ENCODE data around the gene NRSN2. TPM values are rescaled to one million over a fixed set of nuclear protein-coding genes. Genes with fewer than 3 reads are reported as not detected.
"Not testable (repeated sequence)": the region's sequence is repeated elsewhere in the genome, so short reads cannot be mapped to it uniquely, and the experiment has no call there.

Gene NRSN2
- total and polyA plus RNA-seq, 2 of the 4 experiments (the other 2 are of a cell fraction): 9.9 to 101 TPM

DNA sequence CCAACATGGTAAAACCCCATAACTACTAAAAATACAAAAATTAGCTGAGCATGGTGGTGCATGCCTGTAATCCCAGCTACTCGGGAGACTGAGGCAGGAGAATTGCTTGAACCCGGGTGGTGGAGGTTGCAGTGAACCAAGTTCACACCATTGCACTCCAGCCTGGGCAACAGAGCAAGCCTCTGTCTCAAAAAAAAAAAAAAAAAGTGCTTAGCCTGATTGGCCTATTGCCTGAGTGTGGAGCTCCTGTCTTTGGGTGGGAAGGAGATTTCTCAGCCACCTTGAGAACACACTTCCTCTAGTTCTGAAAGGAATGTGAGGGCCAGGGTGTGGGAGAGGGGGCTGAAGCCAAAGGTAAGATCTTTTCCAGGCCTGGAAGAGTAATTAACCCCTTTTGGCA, 9.2 kb downstream of the NRSN2 start:
- no CpG with 5 or more reads among the region's 2 CpGs for WGBS, 2 experiments (ENCODE audit: extremely low coverage in 2 of 2, insufficient read length in 1 of 2)
- in situ Hi-C loops (cut with MboI; ENCODE audit: low sequenced_read_pairs): loop anchor here (10.0 kb wide), 2 partner anchors 299 to 379 kb away; partner anchors contain the start of gene SRXN1
- H3K56ac ChIP-seq (ENCODE audit: extremely low read depth, insufficient read depth, low read length): not testable (repeated sequence)

More for the DNA sequence above, 9.2 kb downstream of the NRSN2 start:
- H3K27me3 ChIP-seq (ENCODE audit: control insufficient read depth, insufficient read depth, low read length); H3K9me3 ChIP-seq (ENCODE audit: control insufficient read depth, insufficient read depth, low read length); H3K23ac ChIP-seq (ENCODE audit: low read depth, low read length); H3K4ac ChIP-seq (ENCODE audit: low read depth, low read length); H2BK20ac ChIP-seq (ENCODE audit: low read depth, low read length); H3K27ac ChIP-seq (ENCODE audit: insufficient read depth, low read length); BruUV-seq (replicated peaks); H3K4me3 ChIP-seq (ENCODE audit: insufficient read depth, low read depth, low read length); ATAC-seq (ENCODE audit: low read depth); H3K14ac ChIP-seq (replicated peaks; ENCODE audit: low read depth, low read length); H3K4me2 ChIP-seq (ENCODE audit: low read depth, low read length); H2AK5ac ChIP-seq (ENCODE audit: low read depth, low read length); POLR2A ChIA-PET (ENCODE audit: unreplicated experiment); DNase-seq; H2AFZ ChIP-seq (replicated peaks; ENCODE audit: low read length, poor library complexity); H4K91ac ChIP-seq (ENCODE audit: insufficient read depth, low read depth, low read length); intact Hi-C loops (cut with micrococcal nuclease); H4K5ac ChIP-seq (ENCODE audit: low read depth, low read length); H3K9me1 ChIP-seq (ENCODE audit: insufficient read depth, low read length); H2BK5ac ChIP-seq (ENCODE audit: low read depth, low read length, poor library complexity, severe bottlenecking); H3K18ac ChIP-seq (ENCODE audit: low read depth, low read length); H3K79me1 ChIP-seq (ENCODE audit: low read depth in 1 of 2, low read length in 2 of 2); H2BK120ac ChIP-seq (ENCODE audit: low read depth, low read length); H2AK9ac ChIP-seq (replicated peaks; ENCODE audit: low read depth, low read length, poor library complexity); H4K20me1 ChIP-seq (ENCODE audit: insufficient read depth, low read length); H2BK15ac ChIP-seq (ENCODE audit: low read depth, low read length); H3K9ac ChIP-seq (ENCODE audit: low read depth, low read length); H3K36me3 ChIP-seq (ENCODE audit: control insufficient read depth, insufficient read depth, low read length); dilution Hi-C loops (cut with HindIII; ENCODE audit: low sequenced_read_pairs, unreplicated experiment); H4K8ac ChIP-seq (ENCODE audit: low read depth in 2 of 2, low read length in 2 of 2): not testable (repeated sequence)
- H3K4me1 ChIP-seq (ENCODE audit: control insufficient read depth, insufficient read depth, low read length): peaks cover 13% of the 10 kb centered on the region
- CTCF ChIA-PET: interaction anchor here (1.3 kb wide), 1 partner anchor 289 kb away, joined by 3 read pairs; no protein-coding TSS in a partner anchor

Data from IMR-90 (cell line).